ENCODE data around the gene TMEM18.

Gene TMEM18

GRCh38 chr2:671787-672605, 5.2 kb downstream of the TMEM18 start:
- no peak for DNase-seq

DNA sequence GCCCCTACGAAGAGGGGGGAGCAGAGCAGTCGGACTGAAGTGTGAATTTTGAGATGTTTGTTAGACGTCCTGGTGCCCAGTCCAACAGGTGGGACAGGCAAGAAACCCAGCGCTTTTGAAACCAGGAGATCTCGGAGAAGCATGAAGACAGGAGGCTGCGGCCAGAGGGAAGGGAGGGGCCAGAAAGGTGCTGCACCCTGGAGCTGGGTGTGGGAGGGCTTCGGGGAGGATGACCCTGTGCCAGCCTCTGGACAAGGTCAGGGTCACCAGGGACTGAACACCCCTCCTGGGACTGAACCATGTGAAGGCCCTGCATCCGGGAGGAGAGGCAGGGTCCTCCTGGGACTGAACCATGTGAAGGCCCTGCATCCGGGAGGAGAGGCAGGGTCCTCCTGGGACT, 6.1 kb downstream of the TMEM18 start:
- no peak for DNase-seq

DNA sequence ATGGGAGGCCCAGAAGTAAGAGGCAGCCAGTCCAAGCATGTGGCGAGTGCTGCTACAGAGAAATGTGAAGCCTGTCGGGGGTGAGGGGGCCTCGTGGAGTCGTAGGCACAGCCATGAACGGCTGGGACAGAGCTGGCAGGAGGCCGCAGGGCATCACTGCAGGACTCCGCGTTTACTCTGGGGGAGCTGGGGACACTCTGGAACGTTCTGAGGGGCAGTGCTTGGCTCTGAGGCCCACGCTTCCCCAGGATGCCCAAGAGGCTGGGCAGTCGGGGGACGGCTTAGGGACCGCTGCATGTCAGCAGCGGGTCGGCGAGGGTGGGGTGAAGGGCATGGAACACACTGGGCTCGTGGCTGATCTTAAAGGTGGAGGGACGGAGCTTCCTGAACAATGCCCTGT, 6.6 kb downstream of the TMEM18 start:
- DNase-seq, result no peak

GRCh38 chr2:669323-669722, 7.9 kb downstream of the TMEM18 start:
- no peak for DNase-seq

GRCh38 chr2:668000-668398, 9.2 kb downstream of the TMEM18 start:
- DNase-seq, result no peak

DNA sequence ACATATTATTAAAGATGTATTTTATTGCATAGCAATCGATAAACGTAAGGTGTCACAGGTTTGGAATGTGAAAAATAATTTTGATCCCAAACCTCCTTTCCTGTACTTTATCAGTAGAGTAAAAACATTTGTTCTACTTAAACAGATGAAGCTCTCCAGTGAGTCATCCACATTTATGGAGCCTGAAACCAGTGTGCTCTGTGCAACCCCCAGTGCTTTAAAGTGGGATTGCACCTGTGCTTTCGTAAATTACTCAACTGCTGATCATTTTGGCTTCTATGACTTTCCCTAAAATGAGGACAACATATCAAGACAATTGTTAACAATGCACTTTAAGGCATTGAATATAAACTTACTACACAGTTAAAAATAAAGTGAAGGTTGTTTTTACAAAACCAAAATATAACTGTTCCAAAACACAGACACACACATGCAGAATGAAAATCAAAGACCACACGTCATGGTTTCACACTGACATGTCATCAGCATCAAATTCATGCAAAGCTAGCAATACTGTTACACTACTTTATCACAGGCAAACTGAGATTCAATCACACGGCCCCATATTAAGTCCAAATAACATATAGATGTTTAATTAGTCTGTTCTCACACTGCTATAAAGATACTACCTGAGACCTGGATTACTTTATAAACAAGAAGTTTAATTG, 9.7 kb downstream of the TMEM18 start:
- DNase-seq, result no peak

DNA sequence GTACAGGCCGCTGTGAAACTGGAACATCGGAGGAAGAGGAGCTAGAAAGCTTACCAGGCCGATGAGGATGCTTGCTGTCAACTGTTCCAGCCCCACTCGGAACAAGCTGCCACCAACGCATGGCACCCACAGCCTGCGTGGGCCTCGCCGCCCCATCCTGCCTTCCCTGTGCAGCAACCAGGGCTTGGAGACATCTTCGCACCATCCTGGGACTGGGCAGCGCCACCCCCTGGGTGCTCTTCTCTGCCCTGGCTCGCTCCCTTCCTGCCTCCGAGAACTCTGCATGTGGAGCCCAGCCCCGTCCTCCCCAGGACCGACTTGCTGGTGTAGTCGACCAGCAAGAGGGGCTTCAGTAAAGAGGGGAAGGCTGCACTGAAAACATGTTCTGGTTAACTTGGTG, 10.8 kb downstream of the TMEM18 start:
- DNase-seq, result no peak

DNA sequence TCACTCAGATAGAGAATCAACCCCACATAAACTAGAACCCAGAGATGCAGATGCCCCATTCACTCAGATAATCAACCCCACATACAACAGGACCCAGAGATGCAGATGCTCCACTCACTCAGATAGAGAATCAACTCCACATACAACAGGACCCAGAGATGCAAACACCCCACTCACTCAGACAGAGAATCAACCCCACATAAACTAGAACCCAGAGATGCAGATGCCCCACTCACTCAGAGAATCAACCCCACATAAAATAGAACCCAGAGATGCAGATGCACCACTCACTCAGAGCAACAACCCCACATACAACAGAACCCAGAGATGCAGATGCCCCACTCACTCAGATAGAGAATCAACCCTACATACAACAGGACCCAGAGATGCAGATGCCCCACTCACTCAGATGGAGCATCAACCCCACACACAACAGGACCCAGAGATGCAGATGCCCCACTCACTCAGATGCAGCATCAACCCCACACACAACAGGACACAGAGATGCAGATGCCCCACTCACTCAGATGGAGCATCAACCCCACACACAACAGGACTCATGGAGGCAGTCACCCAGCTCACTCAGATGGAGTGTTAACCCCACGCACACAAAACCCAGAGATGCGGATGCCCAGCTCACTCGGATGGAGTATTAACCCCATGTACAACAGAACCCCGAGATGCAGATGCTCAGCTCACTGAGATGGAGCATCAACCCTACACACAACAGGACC, 11.7 kb downstream of the TMEM18 start:
- DNase-seq, result no peak

DNA sequence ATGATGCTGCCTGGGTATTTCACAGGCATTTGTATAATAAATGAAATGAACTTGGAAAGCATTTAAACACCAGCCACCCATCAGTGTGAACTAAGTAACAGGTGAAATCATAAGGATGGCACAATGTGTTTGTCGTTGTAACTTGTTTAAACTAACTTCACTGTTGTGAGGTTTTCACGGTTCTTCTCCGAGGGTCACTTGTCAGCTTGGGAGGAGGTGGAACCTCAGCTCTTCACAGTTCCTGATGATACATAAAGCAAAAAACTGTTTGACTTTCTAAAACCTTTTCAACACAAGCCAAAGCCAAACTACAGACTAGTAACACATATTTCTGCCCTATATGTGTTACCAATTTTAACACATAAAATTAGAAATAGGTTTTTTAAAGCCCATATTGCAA, 13.1 kb downstream of the TMEM18 start:
- no peak for DNase-seq

DNA sequence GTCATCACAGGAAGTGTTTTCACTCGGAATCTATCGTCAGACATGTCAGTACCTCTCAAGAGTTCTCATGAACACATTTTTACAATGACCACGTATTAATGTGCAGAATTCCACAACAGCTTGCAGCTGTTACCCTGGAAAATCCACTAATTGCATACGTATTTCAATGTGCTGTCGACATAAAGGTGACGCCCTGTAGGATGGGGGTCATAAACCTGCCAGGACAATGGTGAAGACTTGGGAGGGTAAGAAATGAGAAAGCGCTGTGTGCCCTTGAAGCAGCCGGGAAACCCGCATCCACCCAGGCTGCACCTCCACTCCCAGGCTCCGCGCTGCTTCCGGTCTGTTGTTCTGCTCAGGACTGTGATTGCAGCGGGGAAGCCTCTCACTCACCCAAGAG, 14.0 kb downstream of the TMEM18 start:
- DNase-seq, result no peak

DNA sequence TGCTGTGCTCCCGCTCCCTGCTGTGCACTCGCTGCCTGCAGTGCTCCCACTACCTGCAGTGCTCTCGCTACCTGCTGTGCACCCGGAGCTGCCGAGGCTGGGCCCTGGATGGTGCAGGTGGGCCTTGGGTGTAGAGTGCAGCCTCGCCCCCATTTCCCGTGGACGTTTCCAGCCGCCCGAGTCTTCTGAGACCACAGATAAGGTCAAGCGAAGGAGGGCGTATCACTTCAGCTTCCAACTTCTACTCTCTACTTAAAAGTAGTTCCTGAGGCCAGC, 15.9 kb downstream of the TMEM18 start:
- DNase-seq, result no peak

DNA sequence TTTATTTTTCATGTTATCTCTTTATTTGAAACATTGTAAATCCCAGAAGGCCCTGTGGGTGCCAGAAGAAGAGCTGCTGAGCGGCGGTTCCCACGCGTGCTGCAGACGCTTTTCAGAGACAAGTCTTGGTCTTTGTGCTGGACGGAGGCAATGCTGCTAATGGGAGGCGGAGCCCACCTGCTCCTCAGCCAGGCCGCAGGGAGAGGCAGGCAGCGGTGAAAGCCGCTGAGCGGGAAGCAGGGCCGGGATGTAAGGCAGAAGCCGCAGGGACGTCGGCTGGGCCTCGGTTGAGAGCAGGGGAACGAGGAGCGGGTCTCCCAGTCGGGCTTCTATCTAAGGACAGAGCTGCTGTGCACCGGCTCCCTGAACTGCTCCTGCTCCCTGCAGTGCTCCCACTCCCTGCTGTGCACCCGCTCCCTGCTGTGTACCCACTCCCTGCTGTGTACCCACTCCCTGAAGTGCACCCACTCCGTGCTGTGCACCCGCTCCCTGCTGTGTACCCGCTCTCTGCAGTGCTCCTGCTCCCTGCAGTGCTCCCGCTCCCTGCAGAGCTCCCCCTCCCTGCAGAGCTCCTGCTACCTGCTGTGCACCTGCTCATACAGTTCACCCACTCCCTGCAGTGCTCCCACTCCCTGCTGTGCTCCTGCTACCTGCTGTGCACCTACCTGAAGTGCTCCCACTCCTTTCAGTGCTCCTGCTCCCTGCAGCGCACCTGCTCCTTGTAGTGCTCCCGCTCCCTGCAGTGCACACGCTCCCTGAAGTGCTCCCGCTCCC, 16.4 kb downstream of the TMEM18 start:
- no peak for DNase-seq

DNA sequence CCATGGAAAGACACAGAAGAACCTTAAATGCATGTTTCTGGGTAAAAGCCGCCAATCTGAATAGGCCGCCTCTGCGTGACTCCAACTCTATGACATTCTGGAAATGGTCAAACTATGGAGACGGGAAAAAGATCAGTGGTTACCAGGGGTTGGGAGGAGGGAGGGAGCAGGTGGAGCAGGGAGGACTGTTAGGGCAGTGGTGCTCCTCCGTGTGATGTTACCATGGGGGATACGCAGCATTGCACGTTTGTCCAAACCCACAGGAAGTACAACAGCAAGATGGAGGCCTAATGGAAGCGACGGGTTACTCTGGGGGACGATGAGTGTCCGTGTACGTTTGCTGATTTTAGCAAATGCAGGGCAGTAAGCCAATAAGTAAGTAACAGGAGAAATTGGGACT, 17.2 kb downstream of the TMEM18 start:
- no peak for DNase-seq

- no peak for DNase-seq
These were observed 18.8 kb downstream of the TMEM18 start for GRCh38 chr2:658426-658825.

DNA sequence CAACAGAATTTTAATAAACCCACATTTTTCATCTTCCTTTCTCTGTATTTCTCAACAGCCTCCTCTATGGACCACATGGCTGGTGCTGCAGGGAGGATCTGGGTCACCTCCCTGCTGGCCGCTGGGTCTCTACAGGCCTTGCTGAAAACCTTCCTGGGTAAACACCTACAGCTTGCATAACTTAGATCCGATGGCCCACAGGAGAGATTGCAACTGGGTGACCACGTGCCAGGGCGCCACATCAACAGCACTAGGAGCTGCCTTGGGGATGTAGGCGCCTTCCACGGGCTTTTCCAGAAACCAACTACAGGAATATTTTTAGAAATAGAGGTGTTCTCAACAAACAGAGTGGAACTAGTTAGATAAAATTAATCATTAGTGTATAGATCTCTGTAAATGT, 19.4 kb downstream of the TMEM18 start:
- no peak for DNase-seq

DNA sequence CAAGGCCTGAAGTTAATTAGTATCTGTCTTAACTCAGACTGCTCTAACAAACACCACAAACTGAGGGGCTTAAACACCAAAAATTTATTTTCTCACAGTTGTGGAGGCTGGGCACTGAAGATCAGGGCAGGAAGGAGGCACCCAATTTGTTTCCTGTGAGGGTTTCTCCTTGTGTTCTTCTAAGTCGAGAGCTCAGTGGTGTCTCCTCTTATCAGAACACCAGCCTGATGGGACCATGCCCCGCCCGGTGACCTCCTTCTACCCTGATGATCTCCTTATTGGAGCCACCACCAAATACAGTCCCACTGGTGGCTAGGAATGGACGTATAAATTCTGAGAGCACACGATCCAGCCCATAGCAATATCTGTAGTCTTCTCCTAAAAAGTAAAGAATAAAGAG, 20.5 kb downstream of the TMEM18 start:
- no peak for DNase-seq

- DNase-seq, result no peak
These were observed 21.6 kb downstream of the TMEM18 start for GRCh38 chr2:655626-656025.

GRCh38 chr2:654896-655295, 22.3 kb downstream of the TMEM18 start:
- DNase-seq, result no peak

GRCh38 chr2:653645-654425, 23.4 kb downstream of the TMEM18 start:
- no peak for DNase-seq

DNA sequence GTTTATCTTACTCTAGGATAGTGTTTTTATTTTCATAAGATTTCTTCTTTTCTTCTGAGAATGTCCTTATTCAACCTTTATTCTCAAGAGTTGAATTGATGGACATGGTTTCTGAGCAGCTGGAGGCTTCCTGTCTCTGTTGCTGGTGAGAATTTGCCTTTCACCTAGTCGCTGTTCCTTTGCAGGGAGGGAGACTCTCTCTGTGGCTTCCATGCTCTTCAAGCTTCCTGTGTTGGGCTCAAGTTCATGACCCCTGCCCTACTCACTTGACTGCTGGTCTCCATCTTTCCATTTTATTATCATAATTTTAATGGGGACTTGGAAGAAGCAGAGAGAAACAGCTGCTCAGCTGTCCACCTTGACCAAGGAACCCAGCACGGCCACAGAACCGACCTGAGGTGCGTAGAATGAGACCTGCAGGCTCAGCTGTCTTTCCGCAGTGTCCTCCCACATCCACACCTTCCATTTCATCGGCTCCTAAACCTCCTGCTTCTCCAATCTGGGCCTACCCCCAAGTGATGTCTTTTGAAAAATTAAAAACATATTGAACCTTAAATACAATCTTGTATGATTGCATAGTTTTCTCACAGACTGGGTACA, 24.2 kb downstream of the TMEM18 start:
- no peak for DNase-seq

DNA sequence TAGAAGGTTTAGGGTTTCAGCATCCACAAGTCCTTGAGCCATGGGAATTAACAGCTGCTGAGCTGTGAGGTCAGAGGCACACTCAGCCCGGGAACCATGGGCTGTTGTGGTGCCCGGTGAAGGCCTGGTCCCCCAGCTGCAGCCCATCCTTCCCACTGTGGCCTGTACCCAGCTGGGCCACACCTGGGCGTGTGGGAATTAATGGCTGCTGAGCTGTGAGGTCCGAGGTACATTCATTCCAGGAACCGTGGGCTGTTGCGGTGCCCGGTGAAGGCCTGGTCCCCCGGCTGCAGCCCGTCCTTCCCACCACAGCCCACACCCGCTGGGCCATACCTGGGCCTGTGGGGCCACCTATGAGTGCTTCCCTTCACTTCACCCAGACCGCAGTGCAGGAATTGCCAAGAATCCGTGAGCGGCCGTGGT, 25.2 kb downstream of the TMEM18 start:
- DNase-seq, result no peak

Measured in central memory CD4-positive, alpha-beta T cell (primary cell).